Choroid plexus epithelial cell (primary cell): ENCODE measurements around the gene GTF3C6.

Experiments
- DNase-seq: peaks from one replicate; pipeline ENCODE4 v3.0.0-alpha.2; 2010; ENCODE audit warnings: low read depth
- H3K4me3 ChIP-seq: 2 replicates; pipeline ENCODE4 v1.5.1; 2011; ENCODE audit warnings: low read depth, mild to moderate bottlenecking, control low read depth, low read length, moderate library complexity
- CTCF ChIP-seq: conservative IDR thresholded peaks from 2 replicates; pipeline ENCODE4 v1.5.1; 2011; ENCODE audit warnings: low read depth, mild to moderate bottlenecking, control low read depth, inconsistent platforms, low read length, moderate library complexity

GTF3C6 gene

GRCh38 chr6:110958329-110959192 is at the start of gene GTF3C6:
TSS of gene GTF3C6 (plus strand) at chr6:110958706. CDS start at chr6:110958770, 64 bp downstream.
- peak within 1 kb of the TSS; percentile 96 for H3K4me3 ChIP-seq
- peak; percentile 96 for DNase-seq
- no peak for TF ChIP-seq CTCF

- no peak for DNase-seq
- TF ChIP-seq CTCF = no peak
Observed at GRCh38 chr6:110930781-110931180, 27.7 kb upstream of the GTF3C6 start.

GRCh38 chr6:110933912-110934311 is 24.6 kb upstream of the GTF3C6 start:
- no peak for TF ChIP-seq CTCF
- H3K4me3 ChIP-seq = no peak overlapping the region
- no peak for DNase-seq

More at GRCh38 chr6:110930781-110931180, 27.7 kb upstream of the GTF3C6 start:
- H3K4me3 ChIP-seq = no peak overlapping the region

GRCh38 chr6:110934381-110934898 is 24.1 kb upstream of the GTF3C6 start:
- no peak for DNase-seq
- H3K4me3 ChIP-seq = no peak overlapping the region
- no peak for TF ChIP-seq CTCF

- TF ChIP-seq CTCF = no peak
- no peak overlapping the region for H3K4me3 ChIP-seq
- DNase-seq = no peak
Observed at GRCh38 chr6:110935171-110935570, 23.3 kb upstream of the GTF3C6 start.

GRCh38 chr6:110938171-110938570 is 20.3 kb upstream of the GTF3C6 start:
- TF ChIP-seq CTCF = no peak
- DNase-seq = no peak
- H3K4me3 ChIP-seq = no peak overlapping the region
